CD14-positive monocyte (primary cell): ENCODE measurements around the gene ICE1. TPM values are rescaled to one million over a fixed set of nuclear protein-coding genes. Genes with fewer than 3 reads are reported as not detected.

ENCODE experiments used
- DNase-seq, 3 donors: peaks; one replicate each; pipeline ENCODE4 v3.0.0-alpha.2; 2011 to 2022
- H2AFZ ChIP-seq: 2 replicates; pipeline ENCODE4 v1.6.0; 2012; ENCODE audit warnings: mild to moderate bottlenecking, low read depth, low read length, inconsistent platforms; ENCODE audit not compliant: insufficient read depth, poor library complexity, severe bottlenecking
- H3K27ac ChIP-seq, 2 donors: 1 replicate in 1 of 2; 2 replicates in 1 of 2; pipeline ENCODE4 v1.5.1; 2012 to 2013; ENCODE audit warnings: low read length in 2 of 2, control low read depth in 1 of 2, inconsistent platforms in 1 of 2, low read depth in 1 of 2, mild to moderate bottlenecking in 1 of 2
- H3K27me3 ChIP-seq, 2 donors: one replicate each; pipeline versions ENCODE4 v1.6.0 to v1.6.1; 2011 to 2013; ENCODE audit warnings: low read length in 2 of 2; ENCODE audit not compliant: control insufficient read depth in 2 of 2, insufficient read depth in 2 of 2
- H3K36me3 ChIP-seq, 2 donors: replicated peaks in 1 of 2; 1 replicate in 1 of 2; 2 replicates in 1 of 2; pipeline versions ENCODE4 v1.5.1 to v1.6.1; 2012 to 2013; ENCODE audit warnings: low read length in 2 of 2, control low read depth in 1 of 2, inconsistent platforms in 1 of 2, mild to moderate bottlenecking in 1 of 2; ENCODE audit not compliant: insufficient read depth in 2 of 2, control insufficient read depth in 1 of 2
- H3K4me1 ChIP-seq, 2 donors: 1 replicate in 1 of 2; 2 replicates in 1 of 2; pipeline versions ENCODE4 v1.5.1 to v1.6.1; 2012 to 2013; ENCODE audit warnings: low read length in 2 of 2, control low read depth in 1 of 2, inconsistent platforms in 1 of 2, mild to moderate bottlenecking in 1 of 2, moderate library complexity in 1 of 2; ENCODE audit not compliant: insufficient read depth in 2 of 2, control insufficient read depth in 1 of 2
- H3K4me2 ChIP-seq: replicated peaks from 2 replicates; pipeline ENCODE3; 2012; ENCODE audit warnings: low read length, moderate library complexity, mild to moderate bottlenecking; ENCODE audit not compliant: poor library complexity, severe bottlenecking; ENCODE audit errors: extremely low read depth
- H3K4me3 ChIP-seq, 3 experiments: fragments of 200-600 bp in 1 of 3; sonication (generic) in 1 of 3; replicated peaks in 1 of 3; 1 replicate in 2 of 3; 2 replicates in 1 of 3; pipeline ENCODE4 v1.5.1; 2011 to 2013; ENCODE audit warnings: low read length in 3 of 3, mild to moderate bottlenecking in 3 of 3, control low read depth in 2 of 3, low read depth in 2 of 3, inconsistent platforms in 1 of 3, moderate library complexity in 1 of 3
- H3K79me2 ChIP-seq: 2 replicates; pipeline ENCODE4 v1.6.0; 2012; ENCODE audit warnings: mild to moderate bottlenecking, control low read depth, inconsistent platforms, low read length, moderate library complexity; ENCODE audit not compliant: insufficient read depth
- H3K9ac ChIP-seq: 2 replicates; pipeline ENCODE4 v1.6.0; 2017; ENCODE audit warnings: low read length, mild to moderate bottlenecking; ENCODE audit not compliant: insufficient read depth, poor library complexity, severe bottlenecking
- H3K9me3 ChIP-seq, 2 donors: replicated peaks in 1 of 2; 1 replicate in 1 of 2; 2 replicates in 1 of 2; pipeline versions ENCODE4 v1.5.1 to v1.6.1; 2012 to 2013; ENCODE audit warnings: low read length in 2 of 2, control low read depth in 1 of 2; ENCODE audit not compliant: control insufficient read depth in 1 of 2, insufficient read depth in 1 of 2
- H4K20me1 ChIP-seq: 2 replicates; pipeline ENCODE4 v1.6.0; 2012; ENCODE audit warnings: mild to moderate bottlenecking, low read length, control low read depth, moderate library complexity; ENCODE audit not compliant: insufficient read depth
- H3K27ac Mint-ChIP-seq, 7 donors: one replicate each; pipeline ENCODE4 v1.8.0; 2020; ENCODE audit warnings: mild to moderate bottlenecking in 7 of 7, mixed read lengths in 7 of 7, moderate library complexity in 6 of 7, inconsistent platforms in 2 of 7
- H3K27me3 Mint-ChIP-seq, 3 donors: one replicate each; pipeline ENCODE4 v1.8.0; 2021 to 2022; ENCODE audit warnings: low read depth in 3 of 3, mild to moderate bottlenecking in 3 of 3, mixed read lengths in 3 of 3, moderate library complexity in 3 of 3, inconsistent platforms in 1 of 3
- H3K36me3 Mint-ChIP-seq, 2 donors: one replicate each; pipeline ENCODE4 v1.8.0; 2020; ENCODE audit warnings: mixed read lengths in 2 of 2, inconsistent platforms in 1 of 2, mild to moderate bottlenecking in 1 of 2
- H3K4me1 Mint-ChIP-seq: one replicate; pipeline ENCODE4 v1.8.0; 2020; ENCODE audit warnings: mild to moderate bottlenecking, mixed read lengths
- H3K4me3 Mint-ChIP-seq, 2 donors: one replicate each; pipeline ENCODE4 v1.8.0; 2020; ENCODE audit warnings: mild to moderate bottlenecking in 2 of 2, mixed read lengths in 2 of 2, moderate library complexity in 1 of 2
- H3K9me3 Mint-ChIP-seq, 7 donors: one replicate each; pipeline ENCODE4 v1.8.0; 2020 to 2022; ENCODE audit warnings: mixed read lengths in 7 of 7, mild to moderate bottlenecking in 6 of 7, moderate library complexity in 6 of 7, inconsistent platforms in 2 of 7
- CTCF ChIP-seq: fragments of 200-600 bp; IDR thresholded peaks from one replicate; pipeline ENCODE4 v1.8.0; 2022; ENCODE audit warnings: antibody characterized with exemption, mild to moderate bottlenecking
- WGBS: methylation state at CpG from one replicate; pipeline ENCODE4 v1.1.5; 2013; ENCODE audit warnings: missing lambda C conversion rate; ENCODE audit not compliant: insufficient coverage; 5-methylcytosine and 5-hydroxymethylcytosine counted together
- intact Hi-C, 2 donors: fragments of 100-400 bp; cut with micrococcal nuclease; formaldehyde crosslinking; loops; one replicate each; pipeline versions ENCODE4 v1.15.0 to v1.15.1; 2023
- polyA plus RNA-seq, 3 donors: library from polyadenylated mRNA; depleted of rRNA in 1 of 3; unstranded in 2 of 3; stranded (reverse) in 1 of 3; fragments of 300-500 nt in 2 of 3; fragments of >200 nt in 1 of 3; fragmentation: Illumina TruSeq in 2 of 3; gene quantifications; 1 replicate in 2 of 3; 2 replicates in 1 of 3; pipeline ENCODE4 v1.2.3, GENCODE V29; 2012 to 2021

ICE1 gene
- polyA plus RNA-seq, 3 donors: 2.4 to 8.2 (median 6.4) TPM

DNA sequence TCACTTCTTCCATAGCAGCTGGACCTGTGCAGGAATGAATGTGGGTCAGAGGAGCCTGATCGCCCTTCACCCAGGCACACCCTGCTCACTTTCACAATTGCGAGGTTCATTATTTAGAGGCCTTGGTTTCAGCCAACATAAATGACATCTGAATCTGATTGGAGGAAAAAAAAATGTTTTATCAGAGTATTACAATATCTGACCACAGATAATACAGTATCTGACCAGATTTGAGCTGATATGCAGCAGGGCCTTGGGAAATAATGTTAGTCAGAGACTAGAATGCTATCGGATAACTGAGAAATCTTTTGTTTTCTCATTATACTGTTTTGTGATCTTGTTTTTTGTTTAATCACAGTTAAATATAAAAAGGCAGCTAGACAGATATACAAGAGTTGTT, 7.7 kb downstream of the ICE1 start:
- Histone ChIP-seq H3K9ac (no peak overlapping the region), H3K4me1 (peaks cover 0 to 7% of the 10 kb centered on the region in 2 donors), H4K20me1 (peaks cover 94% of the 10 kb centered on the region), H3K4me2 (no peak overlapping the region), H3K9me3 (no peaks in the 10 kb centered on the region), H3K27me3 (no peaks in the 10 kb centered on the region), H3K36me3 (peaks cover 0 to 21% of the 10 kb centered on the region in 2 donors), H3K4me3 (no peak overlapping the region), H3K79me2 (peaks cover 90% of the 10 kb centered on the region), H2AFZ (no peak overlapping the region), H3K27ac (no peak overlapping the region)
- intact Hi-C loops: no loop called here
- H3K36me3 Mint-ChIP-seq: peaks cover 4 to 7% of the 10 kb centered on the region in 2 donors
- peaks cover 18% of the 10 kb centered on the region for H3K4me1 Mint-ChIP-seq
- no peaks in the 10 kb centered on the region for H3K9me3 Mint-ChIP-seq
- H3K27me3 Mint-ChIP-seq: no peaks in the 10 kb centered on the region
- no peak overlapping the region for H3K27ac Mint-ChIP-seq
- no peak overlapping the region for H3K4me3 Mint-ChIP-seq
- no CpG with 5 or more reads among the region's 3 CpGs for WGBS
- TF ChIP-seq CTCF: no peak
- no peak for DNase-seq

DNA sequence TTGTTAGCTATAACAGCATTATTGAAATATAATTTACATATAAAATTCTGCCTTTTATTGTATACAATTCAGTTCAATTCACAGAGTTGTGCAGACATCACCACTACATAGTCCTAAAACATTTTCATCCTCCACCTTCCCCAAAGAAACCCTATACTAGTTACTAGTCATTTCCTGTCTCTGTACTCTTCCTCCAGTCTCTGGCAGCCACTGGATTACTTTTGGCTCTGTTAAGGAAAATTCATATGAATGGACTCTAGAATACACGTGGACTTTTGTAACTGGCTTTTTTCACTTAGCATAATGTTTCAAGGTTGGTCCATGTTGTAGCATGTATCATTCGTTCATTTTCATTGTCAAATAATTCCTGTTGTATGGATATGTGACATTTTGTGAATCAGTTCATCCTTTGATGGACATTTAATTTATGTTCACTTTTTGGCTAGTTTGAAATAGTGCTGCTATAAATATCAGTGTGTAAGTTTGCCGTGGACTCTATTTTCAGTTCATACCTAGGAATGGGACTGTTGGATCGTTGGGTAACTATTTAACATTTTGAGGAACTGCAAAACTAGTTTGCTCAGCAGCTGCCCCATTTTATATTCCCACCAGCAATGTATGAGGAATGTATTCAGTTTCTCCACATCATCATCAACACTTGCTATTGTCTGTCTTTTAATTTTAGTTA, 9.7 kb downstream of the ICE1 start:
- Histone ChIP-seq H3K79me2 (peaks cover 82% of the 10 kb centered on the region), H3K4me1 (peaks cover 0 to 7% of the 10 kb centered on the region in 2 donors)
- no peaks in the 10 kb centered on the region for H3K9me3 Mint-ChIP-seq

More for the DNA sequence above, 9.7 kb downstream of the ICE1 start:
- H3K36me3 Mint-ChIP-seq: peaks cover 6 to 8% of the 10 kb centered on the region in 2 donors
- Histone ChIP-seq H3K27ac (peak overlapping the region in 1 of 2 donors; percentile 39), H3K27me3 (no peaks in the 10 kb centered on the region), H3K9me3 (no peaks in the 10 kb centered on the region), H3K36me3 (peaks cover 8 to 29% of the 10 kb centered on the region in 2 donors), H4K20me1 (peaks cover 91% of the 10 kb centered on the region), H2AFZ (no peak overlapping the region), H3K9ac (no peak overlapping the region), H3K4me3 (no peak overlapping the region), H3K4me2 (no peak overlapping the region)
- H3K27ac Mint-ChIP-seq: peak overlapping the region in 1 of 7 donors; percentile 73
- no peak overlapping the region for H3K4me3 Mint-ChIP-seq
- no peak for TF ChIP-seq CTCF
- 100% methylated on average over 2 of the region's 4 CpGs for WGBS
- no peaks in the 10 kb centered on the region for H3K27me3 Mint-ChIP-seq
- intact Hi-C loops: no loop called here
- H3K4me1 Mint-ChIP-seq: peaks cover 18% of the 10 kb centered on the region
- no peak for DNase-seq
